Mononuclear cell (primary cell): ENCODE data around the gene POLR1A. TPM values are rescaled to one million over a fixed set of nuclear protein-coding genes. Genes with fewer than 3 reads are reported as not detected.

ENCODE experiments used
- H3K27me3 ChIP-seq: 2 replicates; pipeline ENCODE4 v1.6.0; 2011; ENCODE audit warnings: low read length, control low read depth; ENCODE audit not compliant: insufficient read depth
- H3K4me1 ChIP-seq: 2 replicates; pipeline ENCODE4 v1.5.1; 2011; ENCODE audit warnings: mild to moderate bottlenecking, low read length, control low read depth; ENCODE audit not compliant: insufficient read depth
- H3K4me3 ChIP-seq: 2 replicates; pipeline ENCODE4 v1.5.1; 2011; ENCODE audit warnings: mild to moderate bottlenecking, low read length, moderate library complexity
- H3K9me3 ChIP-seq: 2 replicates; pipeline ENCODE4 v1.5.1; 2011; ENCODE audit warnings: low read depth, mild to moderate bottlenecking, control low read depth, low read length
- total RNA-seq: library from RNA; depleted of rRNA; stranded (reverse); fragments of >200 nt; gene quantifications from one replicate; pipeline ENCODE4 v1.2.3, GENCODE V29; 2012

The POLR1A gene
- total RNA-seq, 1 donor = 6.1 TPM

DNA sequence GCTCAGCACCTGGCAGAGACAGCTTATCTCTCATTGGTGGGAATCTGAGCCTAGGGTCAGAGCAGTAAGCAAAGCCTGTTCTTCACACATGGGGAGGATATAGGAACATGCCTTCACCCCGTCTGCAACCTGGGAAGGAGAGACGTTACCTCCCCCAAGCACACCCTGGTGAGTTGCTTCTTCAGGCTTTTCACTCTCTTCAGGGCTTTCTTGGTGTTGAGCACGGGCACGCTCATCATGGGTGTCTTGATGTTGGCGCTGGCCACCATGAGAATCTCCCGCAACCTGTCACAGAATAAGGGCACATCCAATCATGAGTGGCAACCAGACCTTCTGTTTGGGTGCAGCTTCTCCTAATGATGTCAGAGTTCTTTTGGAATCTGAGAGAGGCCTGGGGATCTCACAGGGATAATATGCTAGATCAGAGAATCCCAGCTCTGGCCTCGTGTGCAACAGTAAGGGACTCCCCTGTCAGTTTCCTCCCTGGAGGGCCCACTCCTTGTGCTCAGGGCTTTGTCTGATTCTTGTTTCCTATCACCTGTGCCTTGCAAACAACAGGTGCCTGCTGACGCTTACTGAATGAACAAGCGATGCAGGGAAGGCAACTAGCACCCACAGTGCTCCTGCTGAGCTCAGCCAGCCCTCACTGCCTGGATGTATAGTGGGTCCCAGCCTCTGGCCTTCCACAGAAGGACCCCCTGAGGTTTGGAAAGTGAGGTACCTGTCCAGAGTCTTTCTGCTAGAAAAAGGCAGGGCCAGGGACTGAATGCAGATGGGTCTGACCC is 66.3 kb downstream of the POLR1A start:
- H3K27me3 ChIP-seq = no peaks in the 10 kb centered on the region
- H3K4me1 ChIP-seq = peaks cover 67% of the 10 kb centered on the region
- no peaks in the 10 kb centered on the region for H3K9me3 ChIP-seq
- no peak overlapping the region for H3K4me3 ChIP-seq

- Histone ChIP-seq H3K4me1 (peaks cover 76% of the 10 kb centered on the region), H3K9me3 (no peaks in the 10 kb centered on the region), H3K4me3 (no peak overlapping the region), H3K27me3 (no peaks in the 10 kb centered on the region)
Measured at GRCh38 chr2:86038291-86039081, 67.2 kb downstream of the POLR1A start.

DNA sequence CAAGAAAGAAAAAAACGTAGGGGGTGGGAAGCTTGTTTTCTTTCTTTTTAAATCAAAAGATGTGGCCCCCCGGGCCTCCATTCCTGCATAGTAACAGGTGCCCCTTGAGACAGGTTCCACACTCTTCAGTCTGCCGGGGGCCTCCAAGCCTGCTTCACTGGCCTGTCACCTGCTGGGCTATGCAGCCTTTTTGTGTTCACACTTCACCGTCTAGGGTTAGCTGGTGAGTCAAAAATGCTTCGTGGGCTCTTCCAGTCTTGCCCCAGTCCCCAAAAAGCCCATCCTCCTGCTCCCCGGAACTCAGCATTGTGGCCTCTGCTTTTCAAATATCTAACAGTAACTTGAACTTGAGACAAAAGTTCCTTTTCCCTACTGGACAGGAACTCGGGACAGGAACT is 67.9 kb downstream of the POLR1A start:
- H3K27me3 ChIP-seq = no peaks in the 10 kb centered on the region
- peaks cover 77% of the 10 kb centered on the region for H3K4me1 ChIP-seq
- no peaks in the 10 kb centered on the region for H3K9me3 ChIP-seq
- H3K4me3 ChIP-seq = no peak overlapping the region

- H3K9me3 ChIP-seq = no peaks in the 10 kb centered on the region
- no peaks in the 10 kb centered on the region for H3K27me3 ChIP-seq
- no peak overlapping the region for H3K4me3 ChIP-seq
- peaks cover 77% of the 10 kb centered on the region for H3K4me1 ChIP-seq
Measured at GRCh38 chr2:86037141-86037794, 68.4 kb downstream of the POLR1A start.

DNA sequence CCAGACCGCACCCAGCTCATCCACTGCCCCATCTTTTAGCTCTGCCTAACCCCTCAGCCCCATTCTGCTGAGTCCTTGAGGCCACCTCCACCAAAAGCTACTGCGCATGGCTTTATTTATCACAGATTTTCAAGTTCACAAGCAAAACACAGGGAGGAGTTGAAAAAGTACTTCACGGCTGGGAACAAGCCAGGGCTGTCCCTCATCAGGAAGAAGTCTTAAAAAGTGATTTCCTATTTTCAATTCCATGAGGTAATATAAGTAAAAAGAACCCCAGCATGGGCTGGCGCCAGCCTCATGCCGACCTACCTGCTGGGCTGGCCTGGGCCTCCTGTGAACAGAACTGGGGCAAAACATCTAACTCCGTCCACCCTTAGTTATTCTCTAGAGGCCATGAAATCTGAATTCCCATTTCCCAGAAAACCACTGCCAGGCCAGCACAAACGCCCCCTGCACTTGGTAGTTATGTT is 69.0 kb downstream of the POLR1A start:
- Histone ChIP-seq H3K9me3 (no peaks in the 10 kb centered on the region), H3K4me1 (peaks cover 77% of the 10 kb centered on the region), H3K4me3 (no peak overlapping the region), H3K27me3 (no peaks in the 10 kb centered on the region)

DNA sequence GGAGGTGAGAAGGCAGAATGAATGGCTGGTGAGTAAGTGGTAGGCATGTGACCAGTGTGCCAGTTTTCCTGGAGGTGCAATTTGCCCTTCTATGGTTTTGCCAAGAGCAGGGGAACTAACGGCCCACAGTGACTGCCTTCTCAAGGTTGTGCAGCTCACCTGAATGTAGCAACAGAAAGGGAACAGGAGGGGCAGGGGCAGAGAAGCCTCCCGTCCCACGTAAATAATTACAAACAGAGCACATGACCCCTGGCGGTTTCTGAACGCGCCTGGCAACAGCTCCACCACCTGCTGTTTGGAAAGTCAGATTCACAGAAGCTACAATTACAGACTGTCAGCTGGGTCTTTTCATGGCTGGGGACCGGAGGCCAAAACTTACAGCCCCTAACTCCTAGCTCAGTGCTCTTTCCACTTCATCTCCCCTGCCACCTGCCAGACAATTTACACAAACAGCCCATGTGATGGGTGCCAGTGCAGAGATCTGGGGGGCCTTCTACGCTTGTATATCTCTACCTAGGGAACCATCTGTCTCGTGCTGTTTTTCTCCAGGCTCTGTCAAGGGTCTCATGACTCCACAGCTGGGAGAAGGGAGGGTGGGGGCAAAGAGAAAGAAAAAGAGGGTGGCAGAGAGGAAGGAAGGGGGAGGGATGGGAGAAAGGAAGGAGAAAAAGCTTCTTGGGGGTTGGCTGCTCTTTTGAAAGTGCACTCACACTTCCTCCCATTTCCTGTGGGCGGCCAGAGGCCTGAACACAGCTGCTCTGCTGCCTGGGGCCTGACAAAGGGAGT is 69.6 kb downstream of the POLR1A start:
- no peaks in the 10 kb centered on the region for H3K9me3 ChIP-seq
- peaks cover 72% of the 10 kb centered on the region for H3K4me1 ChIP-seq
- H3K27me3 ChIP-seq = no peaks in the 10 kb centered on the region
- H3K4me3 ChIP-seq = no peak overlapping the region

GRCh38 chr2:86035376-86035882 is 70.3 kb downstream of the POLR1A start:
- Histone ChIP-seq H3K4me1 (peaks cover 71% of the 10 kb centered on the region), H3K27me3 (no peaks in the 10 kb centered on the region), H3K9me3 (no peaks in the 10 kb centered on the region), H3K4me3 (no peak overlapping the region)

DNA sequence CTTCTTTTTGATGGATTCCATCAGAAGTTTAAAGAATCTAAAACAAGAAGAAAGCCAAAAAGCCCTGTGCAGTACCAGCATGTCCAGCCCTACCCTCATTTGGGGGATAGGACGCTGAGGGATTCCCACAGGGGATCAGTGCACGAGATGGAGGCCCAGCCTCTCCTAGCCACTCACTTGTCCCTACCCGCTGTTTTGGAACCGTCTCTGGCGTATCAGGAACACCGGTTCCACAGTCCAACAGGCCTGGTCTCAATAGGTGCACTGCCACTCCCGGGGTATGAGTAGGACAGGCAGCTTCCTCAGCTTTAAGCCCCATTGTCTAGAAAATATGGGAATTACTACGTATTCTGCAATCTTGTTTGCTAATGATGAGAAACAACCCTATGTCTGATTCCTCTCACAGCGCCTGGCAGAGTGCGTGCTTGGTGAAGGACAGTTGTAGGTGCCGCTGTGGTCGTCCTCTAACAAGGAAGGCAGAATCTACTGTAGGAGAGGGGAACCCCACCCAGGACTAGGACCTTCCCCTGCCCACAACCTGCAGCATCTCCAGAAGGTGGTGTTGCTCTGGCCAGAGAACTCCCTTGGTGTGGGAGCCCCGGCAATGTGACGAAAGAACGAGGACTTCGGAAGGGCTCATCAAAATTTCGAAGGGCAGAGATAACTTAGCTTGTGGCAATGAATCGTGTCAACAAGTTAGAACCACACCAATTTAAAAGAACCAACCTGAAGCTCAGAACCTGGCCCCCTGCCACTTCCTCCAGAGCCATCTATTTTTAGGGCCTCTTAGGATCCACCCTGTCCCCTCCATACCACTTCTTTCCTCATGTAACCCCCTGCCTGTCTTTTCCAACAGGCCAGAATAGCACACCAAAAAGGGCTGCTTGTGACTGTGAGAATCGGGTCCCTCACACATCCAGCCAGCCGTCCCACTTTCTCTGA is 71.7 kb downstream of the POLR1A start:
- Histone ChIP-seq H3K4me1 (peaks cover 57% of the 10 kb centered on the region), H3K27me3 (no peaks in the 10 kb centered on the region)

DNA sequence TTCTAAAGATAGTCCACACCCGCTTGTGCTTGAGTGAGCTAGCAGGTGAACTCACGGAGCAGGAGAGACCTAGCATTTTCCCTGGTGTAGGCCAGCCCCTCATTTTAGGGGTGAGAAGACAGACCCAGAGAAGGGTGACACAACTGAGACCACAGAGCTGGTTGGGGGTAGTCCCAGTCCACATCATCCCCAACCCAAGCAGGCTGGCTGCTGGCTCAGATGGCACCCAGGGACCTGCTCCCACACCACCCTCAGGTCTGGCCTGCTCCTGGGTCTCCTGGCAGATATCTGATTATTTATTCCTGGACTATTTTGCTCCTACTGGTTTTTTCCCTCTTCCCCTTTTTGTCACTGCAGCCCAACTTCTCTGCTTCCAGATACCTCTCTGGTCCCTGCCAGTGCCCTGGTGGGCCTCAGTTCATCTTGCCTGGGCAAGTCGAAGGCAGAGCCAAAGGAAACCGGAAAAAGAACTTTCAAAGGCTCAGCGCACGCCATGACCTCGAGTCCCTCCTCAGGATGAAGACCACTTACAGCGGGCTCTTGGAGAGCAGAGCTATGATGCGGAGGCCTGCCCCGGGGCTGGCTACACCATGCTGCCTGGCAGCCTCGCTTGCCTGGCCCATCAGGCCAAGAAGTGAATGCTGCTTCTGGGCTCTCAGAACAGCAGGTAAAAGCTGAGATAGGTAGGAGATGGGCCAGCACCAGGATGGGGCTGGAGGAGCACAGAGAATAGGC is 72.7 kb downstream of the POLR1A start:
- Histone ChIP-seq H3K4me3 (no peak overlapping the region), H3K4me1 (peaks cover 47% of the 10 kb centered on the region), H3K27me3 (no peaks in the 10 kb centered on the region), H3K9me3 (no peaks in the 10 kb centered on the region)

More for the DNA sequence above, 71.7 kb downstream of the POLR1A start:
- Histone ChIP-seq H3K9me3 (no peaks in the 10 kb centered on the region), H3K4me3 (no peak overlapping the region)

- no peaks in the 10 kb centered on the region for H3K9me3 ChIP-seq
- no peak overlapping the region for H3K4me3 ChIP-seq
- H3K4me1 ChIP-seq = peaks cover 33% of the 10 kb centered on the region
- H3K27me3 ChIP-seq = no peaks in the 10 kb centered on the region
Measured at GRCh38 chr2:86031606-86032005, 74.1 kb downstream of the POLR1A start.

- H3K27me3 ChIP-seq = no peaks in the 10 kb centered on the region
- no peak overlapping the region for H3K4me3 ChIP-seq
- H3K4me1 ChIP-seq = peaks cover 28% of the 10 kb centered on the region
- H3K9me3 ChIP-seq = no peaks in the 10 kb centered on the region
Measured at GRCh38 chr2:86031151-86031550, 74.5 kb downstream of the POLR1A start.

DNA sequence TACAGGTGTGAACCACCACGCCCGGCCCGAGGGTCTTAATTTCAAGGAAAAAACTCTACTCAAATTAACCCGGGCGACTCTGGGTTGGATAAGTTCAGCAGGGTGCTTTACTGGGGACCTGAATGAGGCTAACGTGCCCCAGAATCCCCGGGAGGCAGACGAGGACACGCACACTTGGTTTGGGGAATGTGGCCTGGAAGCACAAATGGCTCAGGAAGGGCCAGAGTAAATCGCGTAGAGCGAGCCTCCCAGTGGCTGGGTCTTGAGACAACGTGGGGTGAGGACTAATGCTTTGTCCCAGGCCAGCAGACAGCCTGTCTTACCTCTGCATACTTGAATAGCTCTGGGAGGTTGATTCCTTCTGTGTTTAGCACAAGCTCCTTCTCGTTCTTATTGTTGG is 75.8 kb downstream of the POLR1A start:
- Histone ChIP-seq H3K27me3 (no peaks in the 10 kb centered on the region), H3K4me3 (no peak overlapping the region), H3K4me1 (peaks cover 15% of the 10 kb centered on the region), H3K9me3 (no peaks in the 10 kb centered on the region)

GRCh38 chr2:86028766-86029381 is 76.8 kb downstream of the POLR1A start:
- Histone ChIP-seq H3K27me3 (no peaks in the 10 kb centered on the region), H3K9me3 (no peaks in the 10 kb centered on the region), H3K4me1 (peaks cover 5% of the 10 kb centered on the region), H3K4me3 (no peak overlapping the region)
